Left renal cortex interstitium (tissue), 4 donors: ENCODE measurements around the gene PTPRU. TPM values are rescaled to one million over a fixed set of nuclear protein-coding genes. Genes with fewer than 3 reads are reported as not detected.
"Not testable (repeated sequence)": the region's sequence is repeated elsewhere in the genome, so short reads cannot be mapped to it uniquely, and the experiment has no call there.

Experiments used
- DNase-seq, 4 donors: peaks; one replicate each; pipeline ENCODE4 v3.0.0-alpha.2; 2013; ENCODE audit warnings: low read depth in 4 of 4, low spot score in 2 of 4, missing footprints in 1 of 4
- polyA plus RNA-seq, 4 donors: library from polyadenylated mRNA; unstranded; fragments of 120-200 nt; gene quantifications; one replicate each; pipeline ENCODE4 v1.2.1, GENCODE V29; 2013; ENCODE audit not compliant: insufficient read length in 4 of 4

PTPRU gene
- polyA plus RNA-seq, 4 donors = 13.0 to 19.2 (median 14.5) TPM

DNA sequence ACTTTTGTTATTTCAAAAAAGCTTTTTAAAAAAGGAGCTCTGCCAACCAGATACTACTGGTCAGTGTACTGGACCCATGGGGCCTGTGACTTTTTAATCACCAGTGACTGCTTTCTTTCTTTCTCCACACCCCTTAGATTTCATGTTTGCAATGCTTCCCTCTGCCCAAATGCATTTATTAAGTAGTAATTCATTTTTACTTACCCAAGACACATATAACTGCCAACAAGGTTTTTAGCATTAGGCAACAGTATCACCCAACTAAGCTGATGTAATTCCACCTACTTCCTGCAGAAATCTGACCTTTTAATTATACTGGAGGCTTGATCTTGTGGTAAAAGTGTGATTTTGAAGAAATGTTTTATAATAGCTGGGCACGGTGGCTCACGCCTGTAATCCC is 18.1 kb upstream of the PTPRU start:
- DNase-seq = no peak

GRCh38 chr1:29221296-29221695 is 15.0 kb upstream of the PTPRU start:
- DNase-seq = no peak

DNA sequence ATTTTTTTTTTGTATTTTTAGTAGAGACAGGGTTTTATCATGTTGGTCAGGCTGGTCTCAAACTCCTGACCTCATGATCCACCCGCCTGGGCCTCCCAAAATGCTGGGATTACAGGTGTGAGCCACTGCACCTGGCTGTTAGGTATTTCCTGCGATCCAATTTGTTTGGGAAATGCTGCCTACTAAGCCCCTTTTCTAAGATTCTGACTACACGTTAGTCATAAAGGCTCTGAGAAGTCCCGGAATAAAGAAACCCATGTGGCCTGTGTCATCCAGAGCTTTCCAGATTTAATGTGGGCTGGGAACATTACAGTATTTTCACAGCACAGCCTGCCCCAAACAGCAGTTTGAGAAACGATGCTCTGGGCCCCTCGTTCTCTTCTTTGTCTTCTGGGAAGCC is 14.1 kb upstream of the PTPRU start:
- DNase-seq = not testable (repeated sequence)

DNA sequence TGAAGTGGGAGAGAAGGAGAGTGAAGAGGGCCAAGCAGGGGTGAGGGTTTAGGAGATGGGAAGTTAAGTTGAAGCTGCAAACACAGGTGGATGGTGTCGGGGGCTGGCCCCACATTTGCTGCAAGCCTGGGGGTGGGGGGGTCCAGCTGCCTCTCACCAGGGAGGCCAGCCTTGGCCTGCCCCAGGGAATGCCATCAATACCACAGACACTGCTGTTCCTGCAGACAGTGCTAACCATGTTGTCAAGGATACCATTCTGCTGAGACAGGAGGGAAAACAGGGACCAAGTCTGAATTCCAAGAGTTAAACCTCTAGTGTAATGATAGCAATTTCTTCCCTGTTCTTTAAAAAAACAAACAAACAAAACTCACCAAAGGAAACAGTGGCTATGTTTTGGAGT is 13.6 kb upstream of the PTPRU start:
- no peak for DNase-seq

GRCh38 chr1:29223521-29223920 is 12.8 kb upstream of the PTPRU start:
- no peak for DNase-seq

DNA sequence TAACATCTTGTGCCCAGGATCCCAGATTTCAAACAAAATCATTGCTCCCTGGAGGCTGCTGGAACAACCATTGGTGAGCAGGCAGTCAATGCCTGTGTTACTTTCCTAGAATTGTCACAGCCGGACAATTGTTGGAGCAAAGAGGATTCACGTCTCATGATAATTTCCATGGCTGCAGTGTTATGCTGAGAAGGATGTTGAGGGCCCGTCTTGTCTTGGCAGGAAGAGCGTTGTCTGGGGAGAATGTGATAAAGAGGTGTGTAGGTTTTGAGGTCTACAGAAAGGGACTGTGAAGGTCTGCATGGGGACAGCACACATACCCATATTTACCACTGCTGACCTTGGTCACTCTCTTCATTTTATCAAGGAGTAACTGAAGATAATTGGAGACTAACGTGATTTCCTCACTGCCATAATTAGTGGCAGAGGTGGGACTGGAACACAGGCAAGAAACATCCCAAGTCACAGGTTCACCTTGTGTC is 11.9 kb upstream of the PTPRU start:
- no peak for DNase-seq

- DNase-seq = no peak
Observed at GRCh38 chr1:29225361-29225760, 11.0 kb upstream of the PTPRU start.

GRCh38 chr1:29227511-29227910 is 8.8 kb upstream of the PTPRU start:
- DNase-seq = no peak

DNA sequence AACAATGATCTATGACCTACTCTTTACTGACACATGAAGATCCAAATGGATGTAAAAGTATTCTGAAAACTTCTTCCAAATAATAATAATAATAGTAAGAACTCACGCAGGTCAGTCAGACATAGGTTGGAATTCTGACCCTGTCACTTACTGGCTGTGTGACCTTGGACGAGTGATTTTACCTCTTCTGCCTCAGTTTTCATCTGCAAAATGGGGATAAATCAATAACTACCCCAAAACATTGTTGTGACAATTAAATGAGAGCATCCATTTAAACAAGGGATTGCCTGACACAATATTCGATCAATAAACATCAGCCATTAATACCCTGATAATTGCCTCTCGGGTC is 6.1 kb upstream of the PTPRU start:
- DNase-seq = no peak

- DNase-seq = peak; percentile 64 to 85 (median 80)
Observed at GRCh38 chr1:29230553-29231378, 5.6 kb upstream of the PTPRU start, which contains the start of gene MECR. TSS of gene MECR (minus strand) at chr1:29230934. CDS start at chr1:29230906, 28 bp downstream.

DNA sequence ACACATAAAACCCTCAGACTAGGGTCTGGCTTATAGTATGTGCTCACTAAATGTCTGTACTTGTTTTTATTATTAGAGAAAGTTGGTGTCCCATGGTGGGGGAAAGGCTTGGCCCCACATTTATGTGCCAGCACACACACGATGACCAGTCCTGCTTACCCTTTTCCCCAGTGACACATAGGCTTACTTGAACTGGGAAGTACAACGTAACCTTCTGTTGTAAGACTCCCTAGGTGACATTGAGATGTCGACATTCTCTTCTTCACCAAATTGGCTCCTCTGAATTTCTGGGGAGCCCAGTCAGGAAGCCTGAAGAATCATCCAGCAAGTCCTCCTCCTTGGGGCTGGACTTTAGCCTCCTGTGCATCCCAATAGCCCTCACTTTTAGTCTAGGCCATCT is 3.9 kb upstream of the PTPRU start:
- no peak for DNase-seq

DNA sequence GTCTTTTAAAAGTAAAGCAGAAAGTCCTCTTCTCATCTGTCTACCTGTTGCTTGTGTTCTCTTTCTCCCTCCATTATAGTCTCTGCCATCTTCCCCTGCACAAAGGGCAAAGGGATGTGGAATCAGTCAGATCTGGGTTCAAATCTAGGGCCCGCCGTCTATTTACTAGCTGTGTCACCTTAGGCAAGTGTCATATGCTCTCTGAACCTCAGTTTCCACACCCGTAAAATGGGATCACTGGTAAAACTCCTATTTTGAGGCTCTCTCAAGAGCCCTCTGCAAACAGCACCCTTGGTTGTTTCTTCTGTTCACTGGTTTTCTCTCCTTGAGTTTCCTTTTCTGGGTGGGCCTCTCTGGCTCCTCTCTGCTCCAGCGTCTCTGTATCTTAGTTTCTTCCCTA is 2.6 kb upstream of the PTPRU start:
- DNase-seq = no peak

GRCh38 chr1:29234471-29234870 is 1.9 kb upstream of the PTPRU start:
- DNase-seq = no peak

GRCh38 chr1:29234881-29235280 is 1.4 kb upstream of the PTPRU start:
- not testable (repeated sequence) for DNase-seq

DNA sequence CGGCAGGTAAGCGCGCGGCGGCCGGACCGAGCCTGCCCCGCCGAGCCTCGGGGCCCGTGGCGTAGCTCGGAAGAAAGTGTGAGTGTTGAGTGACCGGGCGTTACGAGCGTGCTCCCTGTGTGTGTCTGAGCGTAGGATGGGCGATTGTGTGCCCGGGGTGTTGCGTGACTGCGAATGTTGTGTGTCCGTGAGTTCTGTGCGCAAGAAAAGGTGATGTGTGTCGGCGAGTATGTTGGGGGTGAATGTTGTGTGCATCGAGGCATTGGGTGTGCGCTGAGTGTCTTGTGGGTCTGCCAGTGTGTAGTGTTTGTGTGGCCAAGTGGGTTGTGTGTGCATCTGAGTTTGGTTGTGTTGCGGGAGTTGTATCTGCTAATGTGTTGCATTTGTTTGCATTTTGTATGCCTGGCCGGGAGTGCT is 398 bp downstream of the PTPRU start:
- no peak for DNase-seq

- DNase-seq = peak in 1 of 4 donors; percentile 48
Observed at GRCh38 chr1:29237129-29237821, 953 bp downstream of the PTPRU start.

- no peak for DNase-seq
Observed at GRCh38 chr1:29237852-29238619, 1.7 kb downstream of the PTPRU start.

DNA sequence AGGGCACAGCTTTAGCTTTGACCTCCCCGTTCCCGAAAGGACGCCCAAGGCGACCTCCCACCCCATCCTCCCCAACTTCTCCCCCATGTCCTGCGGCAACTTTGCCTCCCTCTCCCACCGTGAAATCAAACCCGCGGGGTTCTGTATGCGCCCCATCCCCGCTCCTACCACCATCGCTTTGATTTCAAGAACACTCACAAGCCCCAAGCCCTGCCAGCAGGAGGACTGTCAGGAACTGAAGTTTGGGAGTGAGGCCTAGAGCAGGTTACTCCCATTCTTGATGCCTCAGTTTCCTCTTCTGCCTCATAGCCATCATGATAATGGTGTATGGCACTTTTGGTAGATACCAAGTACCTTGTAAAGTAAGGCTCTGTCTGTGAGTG is 2.3 kb downstream of the PTPRU start:
- DNase-seq = no peak

GRCh38 chr1:29239142-29239541 is 2.8 kb downstream of the PTPRU start:
- no peak for DNase-seq

DNA sequence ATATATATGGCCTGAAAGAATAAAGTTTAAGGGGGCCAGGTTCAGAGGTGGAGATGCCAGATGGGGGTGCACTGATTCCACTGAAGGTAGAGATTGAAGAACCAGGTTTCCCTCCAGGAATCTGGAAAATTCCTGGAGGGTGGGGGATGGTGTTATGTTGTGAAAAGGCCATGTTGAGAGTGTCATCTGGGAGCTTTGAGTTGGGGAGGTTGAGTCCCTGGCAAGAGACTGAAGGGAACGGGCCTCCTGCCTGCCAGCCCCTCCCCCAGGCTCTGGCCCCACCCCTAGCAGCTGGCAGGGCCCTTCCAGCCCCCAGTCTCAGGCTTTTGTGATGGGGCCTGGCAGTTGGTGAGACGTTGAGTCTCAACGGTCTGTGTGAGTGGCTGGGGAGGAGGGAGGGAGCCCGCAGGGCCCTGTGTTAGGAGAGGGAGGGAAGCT is 4.1 kb downstream of the PTPRU start:
- no peak for DNase-seq

DNA sequence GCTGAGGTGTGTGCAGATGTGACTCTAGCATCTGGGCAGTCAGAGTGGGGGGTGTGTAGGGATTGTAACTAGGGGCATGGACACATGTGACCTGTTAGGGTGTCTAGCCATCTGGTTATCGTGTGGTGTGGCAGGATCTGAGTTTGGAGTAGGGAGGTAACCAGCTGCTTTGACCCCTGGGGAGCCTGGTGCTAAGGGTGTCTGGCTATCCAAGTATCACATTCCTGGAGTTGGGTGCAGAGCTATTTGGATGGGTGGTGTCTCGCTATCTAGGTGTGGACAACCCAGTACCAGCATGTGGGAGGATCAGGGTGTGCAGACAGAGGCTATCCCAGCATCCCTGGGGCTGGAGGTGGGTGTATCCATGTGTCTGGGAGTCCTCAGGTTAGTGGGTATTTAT is 4.7 kb downstream of the PTPRU start:
- DNase-seq = no peak
